ENCODE results near the gene LILRB3. TPM values are rescaled to one million over a fixed set of nuclear protein-coding genes. Genes with fewer than 3 reads are reported as not detected.
"Not testable (repeated sequence)": the region's sequence is repeated elsewhere in the genome, so short reads cannot be mapped to it uniquely, and the experiment has no call there.

LILRB3 gene
- total and polyA plus RNA-seq, 4 donors, result 0.61 to 26.7 (median 10.4) TPM

- H3K4me3 ChIP-seq (ENCODE audit: low read length in 2 of 2), result no peak overlapping the region
- H3K27ac ChIP-seq (ENCODE audit: low read depth in 1 of 2, low read length in 2 of 2), result peak overlapping the region in 1 of 2 donors; percentile 16
- DNase-seq (peak in 1 of 2 donors; percentile 73), ATAC-seq (ENCODE audit: low FRiP score) (peak; percentile 9)
- H3K4me1 ChIP-seq (ENCODE audit: control insufficient read depth in 1 of 2, insufficient read depth in 2 of 2, low read length in 2 of 2), result no peaks in the 10 kb centered on the region
- no peaks in the 10 kb centered on the region for H3K27me3 ChIP-seq (ENCODE audit: control insufficient read depth in 1 of 2, insufficient read depth in 2 of 2, low read length in 1 of 2)
- no peaks in the 10 kb centered on the region for H3K9me3 ChIP-seq (ENCODE audit: control insufficient read depth, low read length)
- WGBS, 2 donors, result 53 to 55% methylated on average over 22 to 24 of the region's 24 CpGs
- intact Hi-C loops (cut with DNase I), result no loop called here
- H3K36me3 ChIP-seq (ENCODE audit: control insufficient read depth in 1 of 2, insufficient read depth in 2 of 2, low read length in 1 of 2), result peaks cover 0 to 6% of the 10 kb centered on the region in 2 donors
Observed at GRCh38 chr19:54209058-54209810, 13.6 kb downstream of the LILRB3 start.

GRCh38 chr19:54208784-54209057 is 14.1 kb downstream of the LILRB3 start:
- Histone ChIP-seq H3K27me3 (ENCODE audit: control insufficient read depth in 1 of 2, insufficient read depth in 2 of 2, low read length in 1 of 2) (no peaks in the 10 kb centered on the region), H3K27ac (ENCODE audit: low read depth in 1 of 2, low read length in 2 of 2) (no peak overlapping the region), H3K9me3 (ENCODE audit: control insufficient read depth, low read length) (no peaks in the 10 kb centered on the region), H3K4me1 (ENCODE audit: control insufficient read depth in 1 of 2, insufficient read depth in 2 of 2, low read length in 2 of 2) (no peaks in the 10 kb centered on the region), H3K4me3 (ENCODE audit: low read length in 2 of 2) (no peak overlapping the region), H3K36me3 (ENCODE audit: control insufficient read depth in 1 of 2, insufficient read depth in 2 of 2, low read length in 1 of 2) (peaks cover 0 to 6% of the 10 kb centered on the region in 2 donors)
- DNase-seq (peak in 1 of 2 donors; percentile 69), ATAC-seq (ENCODE audit: low FRiP score) (no peak)
- intact Hi-C loops (cut with DNase I), result no loop called here
- WGBS, 2 donors, result 73 to 76% methylated on average over 8 of the region's 8 CpGs

GRCh38 chr19:54207983-54208783 is 14.6 kb downstream of the LILRB3 start:
- 67 to 68% methylated on average over 18 of the region's 18 CpGs for WGBS, 2 donors
- H3K27me3 ChIP-seq (ENCODE audit: control insufficient read depth in 1 of 2, insufficient read depth in 2 of 2, low read length in 1 of 2), result no peaks in the 10 kb centered on the region
- ATAC-seq (ENCODE audit: low FRiP score) (peak; percentile 68), DNase-seq (peak; percentile 78 to 89)
- H3K36me3 ChIP-seq (ENCODE audit: control insufficient read depth in 1 of 2, insufficient read depth in 2 of 2, low read length in 1 of 2), result peaks cover 0 to 8% of the 10 kb centered on the region in 2 donors
- H3K9me3 ChIP-seq (ENCODE audit: control insufficient read depth, low read length), result no peaks in the 10 kb centered on the region
- H3K4me1 ChIP-seq (ENCODE audit: control insufficient read depth in 1 of 2, insufficient read depth in 2 of 2, low read length in 2 of 2), result no peaks in the 10 kb centered on the region
- no peak overlapping the region for H3K4me3 ChIP-seq (ENCODE audit: low read length in 2 of 2)
- H3K27ac ChIP-seq (ENCODE audit: low read depth in 1 of 2, low read length in 2 of 2), result no peak overlapping the region
- intact Hi-C loops (cut with DNase I), result no loop called here

- no peak for ATAC-seq (ENCODE audit: low FRiP score)
- H3K4me3 ChIP-seq (ENCODE audit: low read length in 2 of 2), result no peak overlapping the region
- peaks cover 0 to 9% of the 10 kb centered on the region in 2 donors for H3K36me3 ChIP-seq (ENCODE audit: control insufficient read depth in 1 of 2, insufficient read depth in 2 of 2, low read length in 1 of 2)
Observed at GRCh38 chr19:54207676-54207982, 15.2 kb downstream of the LILRB3 start.

GRCh38 chr19:54207193-54207592 is 15.6 kb downstream of the LILRB3 start:
- H3K27me3 ChIP-seq (ENCODE audit: control insufficient read depth in 1 of 2, insufficient read depth in 2 of 2, low read length in 1 of 2); H3K36me3 ChIP-seq (ENCODE audit: control insufficient read depth in 1 of 2, insufficient read depth in 2 of 2, low read length in 1 of 2); H3K4me3 ChIP-seq (ENCODE audit: low read length in 2 of 2); H3K4me1 ChIP-seq (ENCODE audit: control insufficient read depth in 1 of 2, insufficient read depth in 2 of 2, low read length in 2 of 2); H3K27ac ChIP-seq (ENCODE audit: low read depth in 1 of 2, low read length in 2 of 2); H3K9me3 ChIP-seq (ENCODE audit: control insufficient read depth, low read length); ATAC-seq (ENCODE audit: low FRiP score); intact Hi-C loops (cut with DNase I): not testable (repeated sequence)
- 83 to 85% methylated on average over 17 to 23 of the region's 23 CpGs for WGBS, 2 donors
- peak in 1 of 2 donors; percentile 65 for DNase-seq

More at GRCh38 chr19:54207676-54207982, 15.2 kb downstream of the LILRB3 start:
- H3K27me3 ChIP-seq (ENCODE audit: control insufficient read depth in 1 of 2, insufficient read depth in 2 of 2, low read length in 1 of 2), result no peaks in the 10 kb centered on the region
- WGBS, 2 donors, result 54 to 62% methylated on average over 5 of the region's 5 CpGs
- intact Hi-C loops (cut with DNase I), result no loop called here
- H3K9me3 ChIP-seq (ENCODE audit: control insufficient read depth, low read length), result no peaks in the 10 kb centered on the region
- H3K4me1 ChIP-seq (ENCODE audit: control insufficient read depth in 1 of 2, insufficient read depth in 2 of 2, low read length in 2 of 2), result no peaks in the 10 kb centered on the region
- peak in 1 of 2 donors; percentile 76 for DNase-seq
- H3K27ac ChIP-seq (ENCODE audit: low read depth in 1 of 2, low read length in 2 of 2), result no peak overlapping the region

- H3K9me3 ChIP-seq (ENCODE audit: control insufficient read depth, low read length), result no peaks in the 10 kb centered on the region
- H3K4me1 ChIP-seq (ENCODE audit: control insufficient read depth in 1 of 2, insufficient read depth in 2 of 2, low read length in 2 of 2), result no peaks in the 10 kb centered on the region
- H3K27ac ChIP-seq (ENCODE audit: low read depth in 1 of 2, low read length in 2 of 2), result no peak overlapping the region
- DNase-seq, result peak in 1 of 2 donors; percentile 34
- no peaks in the 10 kb centered on the region for H3K27me3 ChIP-seq (ENCODE audit: control insufficient read depth in 1 of 2, insufficient read depth in 2 of 2, low read length in 1 of 2)
- H3K4me3 ChIP-seq (ENCODE audit: low read length in 2 of 2), result no peak overlapping the region
- WGBS, 2 donors, result 81 to 82% methylated on average over 13 of the region's 13 CpGs
- peaks cover 0 to 9% of the 10 kb centered on the region in 2 donors for H3K36me3 ChIP-seq (ENCODE audit: control insufficient read depth in 1 of 2, insufficient read depth in 2 of 2, low read length in 1 of 2)
- no peak for ATAC-seq (ENCODE audit: low FRiP score)
- intact Hi-C loops (cut with DNase I), result no loop called here
Observed at GRCh38 chr19:54206831-54207177, 16.0 kb downstream of the LILRB3 start.

- no peaks in the 10 kb centered on the region for H3K27me3 ChIP-seq (ENCODE audit: control insufficient read depth in 1 of 2, insufficient read depth in 2 of 2, low read length in 1 of 2)
- ATAC-seq (ENCODE audit: low FRiP score) (no peak), DNase-seq (peak in 1 of 2 donors; percentile 73)
- H3K9me3 ChIP-seq (ENCODE audit: control insufficient read depth, low read length), result no peaks in the 10 kb centered on the region
- peaks cover 0 to 9% of the 10 kb centered on the region in 2 donors for H3K36me3 ChIP-seq (ENCODE audit: control insufficient read depth in 1 of 2, insufficient read depth in 2 of 2, low read length in 1 of 2)
- WGBS, 2 donors, result 90 to 91% methylated on average over 27 of the region's 27 CpGs
- H3K27ac ChIP-seq (ENCODE audit: low read depth in 1 of 2, low read length in 2 of 2), result no peak overlapping the region
- intact Hi-C loops (cut with DNase I), result no loop called here
- H3K4me1 ChIP-seq (ENCODE audit: control insufficient read depth in 1 of 2, insufficient read depth in 2 of 2, low read length in 2 of 2), result no peaks in the 10 kb centered on the region
- H3K4me3 ChIP-seq (ENCODE audit: low read length in 2 of 2), result no peak overlapping the region
Observed at GRCh38 chr19:54206030-54206830, 16.6 kb downstream of the LILRB3 start.

GRCh38 chr19:54204767-54205468 is 17.9 kb downstream of the LILRB3 start:
- Histone ChIP-seq H3K9me3 (ENCODE audit: control insufficient read depth, low read length) (no peaks in the 10 kb centered on the region), H3K27me3 (ENCODE audit: control insufficient read depth in 1 of 2, insufficient read depth in 2 of 2, low read length in 1 of 2) (no peaks in the 10 kb centered on the region), H3K27ac (ENCODE audit: low read depth in 1 of 2, low read length in 2 of 2) (no peak overlapping the region), H3K4me3 (ENCODE audit: low read length in 2 of 2) (no peak overlapping the region), H3K36me3 (ENCODE audit: control insufficient read depth in 1 of 2, insufficient read depth in 2 of 2, low read length in 1 of 2) (peaks cover 0 to 9% of the 10 kb centered on the region in 2 donors), H3K4me1 (ENCODE audit: control insufficient read depth in 1 of 2, insufficient read depth in 2 of 2, low read length in 2 of 2) (no peaks in the 10 kb centered on the region)
- ATAC-seq (ENCODE audit: low FRiP score), result no peak
- WGBS, 2 donors, result 70 to 72% methylated on average over 4 of the region's 4 CpGs
- intact Hi-C loops (cut with DNase I), result loop anchor here in 1 of 2 donors (5.0 kb wide), 1 partner anchor 38 kb away; no protein-coding TSS in a partner anchor
- DNase-seq, result peak in 1 of 2 donors; percentile 7
